ENCODE measurements around the gene SLX1A. TPM values are rescaled to one million over a fixed set of nuclear protein-coding genes. Genes with fewer than 3 reads are reported as not detected.

SLX1A gene
- total and polyA plus RNA-seq, 9 of the 15 experiments (the other 6 are each of a cell fraction or from before 2014, with no cell fraction given), result 2.3 to 86.5 (median 11.6) TPM

DNA sequence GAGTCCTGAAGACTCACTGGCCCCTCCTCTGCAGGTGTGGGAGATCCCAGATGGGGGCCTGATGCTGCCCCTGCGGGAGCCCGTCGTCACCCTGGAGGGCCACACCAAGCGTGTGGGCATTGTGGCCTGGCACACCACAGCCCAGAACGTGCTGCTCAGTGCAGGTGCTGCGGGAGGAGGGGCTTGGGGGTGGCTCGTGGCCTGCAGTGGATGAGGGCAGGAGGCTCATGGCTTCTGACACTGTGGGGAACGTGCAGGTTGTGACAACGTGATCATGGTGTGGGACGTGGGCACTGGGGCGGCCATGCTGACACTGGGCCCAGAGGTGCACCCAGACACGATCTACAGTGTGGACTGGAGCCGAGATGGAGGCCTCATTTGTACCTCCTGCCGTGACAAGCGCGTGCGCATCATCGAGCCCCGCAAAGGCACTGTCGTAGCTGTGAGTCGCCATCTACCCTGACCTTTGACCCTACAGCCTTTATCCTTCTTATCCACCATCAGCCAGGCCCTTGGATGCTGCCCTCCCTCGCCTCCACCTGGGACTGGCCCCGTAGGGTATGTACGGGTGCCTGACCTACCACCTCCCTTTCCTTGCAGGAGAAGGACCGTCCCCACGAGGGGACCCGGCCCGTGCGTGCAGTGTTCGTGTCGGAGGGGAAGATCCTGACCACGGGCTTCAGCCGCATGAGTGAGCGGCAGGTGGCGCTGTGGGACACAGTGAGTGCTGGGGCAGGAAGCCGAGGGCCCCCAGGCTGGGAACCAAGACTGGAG, 6.7 kb upstream of the SLX1A start (continued):
- TF ChIP-seq, protein P1, sequence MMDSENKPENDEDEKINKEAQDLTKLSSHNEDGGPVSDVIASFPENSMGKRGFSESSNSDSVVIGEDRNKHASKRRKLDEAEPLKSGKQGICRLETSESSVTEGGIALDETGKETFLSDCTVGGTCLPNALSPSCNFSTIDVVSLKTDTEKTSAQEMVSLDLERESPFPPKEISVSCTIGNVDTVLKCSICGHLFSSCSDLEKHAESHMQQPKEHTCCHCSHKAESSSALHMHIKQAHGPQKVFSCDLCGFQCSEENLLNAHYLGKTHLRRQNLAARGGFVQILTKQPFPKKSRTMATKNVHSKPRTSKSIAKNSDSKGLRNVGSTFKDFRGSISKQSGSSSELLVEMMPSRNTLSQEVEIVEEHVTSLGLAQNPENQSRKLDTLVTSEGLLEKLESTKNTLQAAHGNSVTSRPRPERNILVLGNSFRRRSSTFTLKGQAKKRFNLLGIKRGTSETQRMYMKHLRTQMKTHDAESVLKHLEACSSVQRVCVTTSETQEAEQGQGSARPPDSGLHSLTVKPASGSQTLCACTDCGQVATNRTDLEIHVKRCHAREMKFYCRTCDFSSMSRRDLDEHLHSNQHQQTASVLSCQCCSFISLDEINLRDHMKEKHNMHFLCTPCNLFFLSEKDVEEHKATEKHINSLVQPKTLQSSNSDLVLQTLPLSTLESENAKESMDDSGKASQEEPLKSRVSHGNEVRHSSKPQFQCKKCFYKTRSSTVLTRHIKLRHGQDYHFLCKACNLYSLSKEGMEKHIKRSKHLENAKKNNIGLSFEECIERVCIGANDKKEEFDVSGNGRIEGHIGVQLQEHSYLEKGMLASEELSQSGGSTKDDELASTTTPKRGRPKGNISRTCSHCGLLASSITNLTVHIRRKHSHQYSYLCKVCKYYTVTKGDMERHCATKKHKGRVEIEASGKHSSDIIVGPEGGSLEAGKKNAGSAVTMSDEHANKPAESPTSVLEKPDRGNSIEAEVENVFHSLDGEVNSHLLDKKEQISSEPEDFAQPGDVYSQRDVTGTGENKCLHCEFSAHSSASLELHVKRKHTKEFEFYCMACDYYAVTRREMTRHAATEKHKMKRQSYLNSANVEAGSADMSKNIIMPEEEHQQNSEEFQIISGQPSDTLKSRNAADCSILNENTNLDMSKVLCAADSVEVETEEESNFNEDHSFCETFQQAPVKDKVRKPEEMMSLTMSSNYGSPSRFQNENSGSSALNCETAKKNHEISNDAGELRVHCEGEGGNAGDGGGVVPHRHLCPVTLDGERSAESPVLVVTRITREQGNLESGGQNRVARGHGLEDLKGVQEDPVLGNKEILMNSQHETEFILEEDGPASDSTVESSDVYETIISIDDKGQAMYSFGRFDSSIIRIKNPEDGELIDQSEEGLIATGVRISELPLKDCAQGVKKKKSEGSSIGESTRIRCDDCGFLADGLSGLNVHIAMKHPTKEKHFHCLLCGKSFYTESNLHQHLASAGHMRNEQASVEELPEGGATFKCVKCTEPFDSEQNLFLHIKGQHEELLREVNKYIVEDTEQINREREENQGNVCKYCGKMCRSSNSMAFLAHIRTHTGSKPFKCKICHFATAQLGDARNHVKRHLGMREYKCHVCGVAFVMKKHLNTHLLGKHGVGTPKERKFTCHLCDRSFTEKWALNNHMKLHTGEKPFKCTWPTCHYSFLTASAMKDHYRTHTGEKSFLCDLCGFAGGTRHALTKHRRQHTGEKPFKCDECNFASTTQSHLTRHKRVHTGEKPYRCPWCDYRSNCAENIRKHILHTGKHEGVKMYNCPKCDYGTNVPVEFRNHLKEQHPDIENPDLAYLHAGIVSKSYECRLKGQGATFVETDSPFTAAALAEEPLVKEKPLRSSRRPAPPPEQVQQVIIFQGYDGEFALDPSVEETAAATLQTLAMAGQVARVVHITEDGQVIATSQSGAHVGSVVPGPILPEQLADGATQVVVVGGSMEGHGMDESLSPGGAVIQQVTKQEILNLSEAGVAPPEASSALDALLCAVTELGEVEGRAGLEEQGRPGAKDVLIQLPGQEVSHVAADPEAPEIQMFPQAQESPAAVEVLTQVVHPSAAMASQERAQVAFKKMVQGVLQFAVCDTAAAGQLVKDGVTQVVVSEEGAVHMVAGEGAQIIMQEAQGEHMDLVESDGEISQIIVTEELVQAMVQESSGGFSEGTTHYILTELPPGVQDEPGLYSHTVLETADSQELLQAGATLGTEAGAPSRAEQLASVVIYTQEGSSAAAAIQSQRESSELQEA (IDR thresholded peaks at IDR 0.05; ENCODE audit: low read depth), result no peak
- TF ChIP-seq BMI1 (IDR thresholded peaks at IDR 0.05; ENCODE audit: low read length) (no peak), KDM1A (IDR thresholded peaks at IDR 0.05) (peak; percentile 67 to 78; a peak in 3 of 4 replicates), JUN (IDR thresholded peaks at IDR 0.05; ENCODE audit: borderline replicate concordance, low read depth, low read length) (peak; percentile 29; the same call in 1 of the 2 replicates), JUN (CRISPR knock-in tag; IDR thresholded peaks at IDR 0.05; ENCODE audit: borderline replicate concordance) (no peak), ZEB2 (IDR thresholded peaks at IDR 0.05) (peak; percentile 83; the same call in 1 of the 2 replicates), CXXC5 (CRISPR knock-in tag; IDR thresholded peaks at IDR 0.05) (peak; percentile 50), PHB (CRISPR knock-in tag; IDR thresholded peaks at IDR 0.05) (0 out of 2 replicates have a peak, but pooled peaks have one; percentile 4), ZNF583 (CRISPR knock-in tag; IDR thresholded peaks at IDR 0.05) (no peak)
- TF ChIP-seq, protein P2, sequence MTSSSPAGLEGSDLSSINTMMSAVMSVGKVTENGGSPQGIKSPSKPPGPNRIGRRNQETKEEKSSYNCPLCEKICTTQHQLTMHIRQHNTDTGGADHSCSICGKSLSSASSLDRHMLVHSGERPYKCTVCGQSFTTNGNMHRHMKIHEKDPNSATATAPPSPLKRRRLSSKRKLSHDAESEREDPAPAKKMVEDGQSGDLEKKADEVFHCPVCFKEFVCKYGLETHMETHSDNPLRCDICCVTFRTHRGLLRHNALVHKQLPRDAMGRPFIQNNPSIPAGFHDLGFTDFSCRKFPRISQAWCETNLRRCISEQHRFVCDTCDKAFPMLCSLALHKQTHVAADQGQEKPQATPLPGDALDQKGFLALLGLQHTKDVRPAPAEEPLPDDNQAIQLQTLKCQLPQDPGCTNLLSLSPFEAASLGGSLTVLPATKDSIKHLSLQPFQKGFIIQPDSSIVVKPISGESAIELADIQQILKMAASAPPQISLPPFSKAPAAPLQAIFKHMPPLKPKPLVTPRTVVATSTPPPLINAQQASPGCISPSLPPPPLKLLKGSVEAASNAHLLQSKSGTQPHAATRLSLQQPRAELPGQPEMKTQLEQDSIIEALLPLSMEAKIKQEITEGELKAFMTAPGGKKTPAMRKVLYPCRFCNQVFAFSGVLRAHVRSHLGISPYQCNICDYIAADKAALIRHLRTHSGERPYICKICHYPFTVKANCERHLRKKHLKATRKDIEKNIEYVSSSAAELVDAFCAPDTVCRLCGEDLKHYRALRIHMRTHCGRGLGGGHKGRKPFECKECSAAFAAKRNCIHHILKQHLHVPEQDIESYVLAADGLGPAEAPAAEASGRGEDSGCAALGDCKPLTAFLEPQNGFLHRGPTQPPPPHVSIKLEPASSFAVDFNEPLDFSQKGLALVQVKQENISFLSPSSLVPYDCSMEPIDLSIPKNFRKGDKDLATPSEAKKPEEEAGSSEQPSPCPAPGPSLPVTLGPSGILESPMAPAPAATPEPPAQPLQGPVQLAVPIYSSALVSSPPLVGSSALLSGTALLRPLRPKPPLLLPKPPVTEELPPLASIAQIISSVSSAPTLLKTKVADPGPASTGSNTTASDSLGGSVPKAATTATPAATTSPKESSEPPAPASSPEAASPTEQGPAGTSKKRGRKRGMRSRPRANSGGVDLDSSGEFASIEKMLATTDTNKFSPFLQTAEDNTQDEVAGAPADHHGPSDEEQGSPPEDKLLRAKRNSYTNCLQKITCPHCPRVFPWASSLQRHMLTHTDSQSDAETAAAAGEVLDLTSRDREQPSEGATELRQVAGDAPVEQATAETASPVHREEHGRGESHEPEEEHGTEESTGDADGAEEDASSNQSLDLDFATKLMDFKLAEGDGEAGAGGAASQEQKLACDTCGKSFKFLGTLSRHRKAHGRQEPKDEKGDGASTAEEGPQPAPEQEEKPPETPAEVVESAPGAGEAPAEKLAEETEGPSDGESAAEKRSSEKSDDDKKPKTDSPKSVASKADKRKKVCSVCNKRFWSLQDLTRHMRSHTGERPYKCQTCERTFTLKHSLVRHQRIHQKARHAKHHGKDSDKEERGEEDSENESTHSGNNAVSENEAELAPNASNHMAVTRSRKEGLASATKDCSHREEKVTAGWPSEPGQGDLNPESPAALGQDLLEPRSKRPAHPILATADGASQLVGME (CRISPR knock-in tag; IDR thresholded peaks at IDR 0.05), result peak; percentile 82; the same call in 1 of the 2 replicates

All from K562 (cell line).